ENCODE measurements around the gene ATG13.

DNA sequence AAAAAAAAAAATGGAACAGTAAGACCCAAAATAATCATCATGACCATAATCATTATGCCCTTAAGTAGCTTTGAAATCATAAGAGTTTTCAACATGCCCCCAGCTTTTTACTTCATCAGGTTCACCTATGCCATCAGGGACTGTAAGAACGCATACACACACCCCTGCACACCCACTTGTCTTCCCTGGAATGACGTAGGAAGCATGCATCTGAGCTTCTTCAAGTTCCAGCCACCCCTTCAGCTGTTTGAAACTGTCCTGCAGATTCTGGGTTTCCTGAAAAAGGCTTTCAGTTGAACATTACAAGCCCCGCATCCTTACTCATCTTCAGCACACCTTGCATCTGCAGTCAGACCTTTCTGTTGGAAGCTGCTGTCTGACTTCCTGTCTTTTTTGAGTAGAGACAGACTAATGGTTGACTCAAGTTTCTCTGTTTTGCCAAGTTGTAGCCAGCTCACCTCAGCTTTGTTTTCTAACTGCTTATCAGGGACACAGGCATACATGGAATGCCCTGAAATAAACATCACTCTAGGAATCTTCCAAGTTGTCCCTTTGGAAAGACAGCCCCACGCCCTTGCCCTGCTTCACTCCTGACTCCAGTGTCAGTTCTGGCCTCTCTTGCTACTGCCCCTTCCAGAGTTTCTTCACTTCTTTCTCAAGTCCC lies 46.1 kb downstream of the ATG13 start:
- no peak for TF ChIP-seq TEAD4 (IDR thresholded peaks at IDR 0.05; ENCODE audit: low read depth, low read length)
- no peak for TF ChIP-seq POLR2AphosphoS5 (IDR thresholded peaks at IDR 0.05; ENCODE audit: low read depth, low read length)
- TF ChIP-seq CTCF (IDR thresholded peaks at IDR 0.05; ENCODE audit: control extremely low read depth in 1 of 3, insufficient read depth in 1 of 3, low read depth in 1 of 3, low read length in 3 of 3) = no peak
- no peak for TF ChIP-seq EGR1 (IDR thresholded peaks at IDR 0.05; ENCODE audit: borderline replicate concordance, low read depth, low read length)
- TF ChIP-seq MAX (IDR thresholded peaks at IDR 0.05) = no peak
- no peak for TF ChIP-seq EZH2 (IDR thresholded peaks at IDR 0.05; ENCODE audit: low read depth, low read length, severe bottlenecking)

Measured in H1 (cell line).